Uterus (tissue), 4 donors: Measurements from ENCODE around the gene SASH1. TPM values are rescaled to one million over a fixed set of nuclear protein-coding genes. Genes with fewer than 3 reads are reported as not detected.

ENCODE experiments used
- DNase-seq, 2 donors: peaks; one replicate each; pipeline ENCODE4 v3.0.0-alpha.2; 2019 to 2020
- H3K27ac ChIP-seq, 2 donors: fragments of 200-600 bp; sonication (generic); 1 replicate in 1 of 2; 2 replicates in 1 of 2; pipeline ENCODE4 v1.5.1; 2016 to 2018
- H3K27me3 ChIP-seq, 2 donors: fragments of 200-600 bp; sonication (generic); one replicate each; pipeline ENCODE4 v1.5.1; 2018 to 2019; ENCODE audit warnings: control low read depth in 1 of 2
- H3K36me3 ChIP-seq, 2 donors: fragments of 200-600 bp; sonication (generic); one replicate each; pipeline ENCODE4 v1.5.1; 2019; ENCODE audit warnings: control low read depth in 1 of 2
- H3K4me1 ChIP-seq, 2 donors: fragments of 200-600 bp; sonication (generic); one replicate each; pipeline ENCODE4 v1.5.1; 2018 to 2019; ENCODE audit warnings: control low read depth in 1 of 2
- H3K4me3 ChIP-seq, 2 donors: fragments of 200-600 bp; sonication (generic); 1 replicate in 1 of 2; 2 replicates in 1 of 2; pipeline ENCODE4 v1.5.1; 2018 to 2019; ENCODE audit warnings: mild to moderate bottlenecking in 1 of 2
- H3K9me3 ChIP-seq, 2 donors: fragments of 200-600 bp; sonication (generic); one replicate each; pipeline ENCODE4 v1.5.1; 2019; ENCODE audit warnings: control low read depth in 1 of 2
- POLR2A ChIP-seq, 2 donors: fragments of 450-650 bp; IDR thresholded peaks; one replicate each; pipeline ENCODE4 v1.6.1; 2016; ENCODE audit warnings: antibody characterized with exemption in 2 of 2, mild to moderate bottlenecking in 1 of 2, moderate library complexity in 1 of 2
- intact Hi-C: fragments of 100-400 bp; cut with DNase I; formaldehyde crosslinking; loops from one replicate; pipeline ENCODE4 v1.15.1; 2023; ENCODE audit warnings: low total_unique reads
- total RNA-seq, 4 donors: library from RNA; depleted of rRNA in 3 of 4; stranded (reverse); fragments of >200 nt in 3 of 4; gene quantifications; one replicate each; pipeline versions ENCODE4 v1.1.0 to v1.2.4, GENCODE V29; 2014 to 2023
- TF ChIP-seq, protein P1 (sequence below), 4 experiments: fragments of 200-600 bp in 2 of 4; fragments of 450-650 bp in 2 of 4; sonication (generic) in 2 of 4; IDR thresholded peaks; one replicate each; pipeline ENCODE4 v1.5.1; 2016 to 2019; ENCODE audit warnings: antibody characterized with exemption in 4 of 4, mild to moderate bottlenecking in 2 of 4, moderate library complexity in 1 of 4
- donor health status: DM: yes; HTN: yes; CAD: no.

The SASH1 gene
- total RNA-seq, 4 donors from 2014 or later: 31.2 to 79.9 (median 54.3) TPM

DNA sequence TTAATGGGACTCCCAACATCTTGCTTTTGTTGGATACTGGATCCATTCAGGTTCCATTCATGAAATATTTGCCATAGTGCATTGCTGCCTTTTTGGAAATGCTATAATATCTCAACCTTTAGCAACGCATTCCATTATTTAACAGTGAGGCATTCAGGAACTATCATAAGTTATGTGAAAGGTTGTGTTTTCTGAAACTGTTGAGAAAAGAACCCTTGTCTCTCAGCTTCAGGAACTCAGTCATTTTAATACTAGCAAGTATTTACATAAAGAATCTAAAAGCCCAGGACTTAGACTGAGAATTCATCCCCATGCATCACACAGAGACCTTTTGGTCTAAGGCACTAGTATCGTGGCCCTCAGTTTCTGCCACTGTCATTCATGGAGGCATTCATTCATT is 24.9 kb upstream of the SASH1 start:
- Histone ChIP-seq H3K27me3 (no peaks in the 10 kb centered on the region), H3K4me3 (no peak overlapping the region), H3K36me3 (no peaks in the 10 kb centered on the region), H3K9me3 (no peaks in the 10 kb centered on the region), H3K27ac (no peak overlapping the region), H3K4me1 (no peaks in the 10 kb centered on the region)
- no peak for DNase-seq
- intact Hi-C loops: no loop called here
- TF ChIP-seq, protein P1, sequence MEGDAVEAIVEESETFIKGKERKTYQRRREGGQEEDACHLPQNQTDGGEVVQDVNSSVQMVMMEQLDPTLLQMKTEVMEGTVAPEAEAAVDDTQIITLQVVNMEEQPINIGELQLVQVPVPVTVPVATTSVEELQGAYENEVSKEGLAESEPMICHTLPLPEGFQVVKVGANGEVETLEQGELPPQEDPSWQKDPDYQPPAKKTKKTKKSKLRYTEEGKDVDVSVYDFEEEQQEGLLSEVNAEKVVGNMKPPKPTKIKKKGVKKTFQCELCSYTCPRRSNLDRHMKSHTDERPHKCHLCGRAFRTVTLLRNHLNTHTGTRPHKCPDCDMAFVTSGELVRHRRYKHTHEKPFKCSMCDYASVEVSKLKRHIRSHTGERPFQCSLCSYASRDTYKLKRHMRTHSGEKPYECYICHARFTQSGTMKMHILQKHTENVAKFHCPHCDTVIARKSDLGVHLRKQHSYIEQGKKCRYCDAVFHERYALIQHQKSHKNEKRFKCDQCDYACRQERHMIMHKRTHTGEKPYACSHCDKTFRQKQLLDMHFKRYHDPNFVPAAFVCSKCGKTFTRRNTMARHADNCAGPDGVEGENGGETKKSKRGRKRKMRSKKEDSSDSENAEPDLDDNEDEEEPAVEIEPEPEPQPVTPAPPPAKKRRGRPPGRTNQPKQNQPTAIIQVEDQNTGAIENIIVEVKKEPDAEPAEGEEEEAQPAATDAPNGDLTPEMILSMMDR (IDR thresholded peaks at IDR 0.05): no peak
- TF ChIP-seq POLR2A (IDR thresholded peaks at IDR 0.05): no peak

DNA sequence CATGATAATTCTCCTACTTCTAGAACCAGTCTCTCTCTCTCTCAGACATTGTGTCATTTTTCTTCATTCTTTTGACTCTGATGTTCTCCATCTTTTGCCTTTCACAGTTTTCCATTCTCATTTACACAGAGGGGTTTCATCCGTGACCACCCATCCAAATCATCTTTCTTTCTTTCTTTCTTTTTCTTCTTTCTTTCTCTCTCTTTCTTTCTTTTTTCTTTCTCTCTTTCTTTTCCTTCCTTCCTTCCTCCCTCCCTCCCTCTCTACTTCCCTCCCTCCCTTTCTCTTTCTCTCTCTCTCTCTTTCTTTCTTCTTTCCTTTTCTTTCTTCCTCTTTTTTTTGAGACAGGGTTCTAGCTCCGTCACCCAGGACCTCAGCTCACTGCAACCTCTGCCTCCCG is 19.9 kb upstream of the SASH1 start:
- Histone ChIP-seq H3K4me1 (no peaks in the 10 kb centered on the region), H3K27ac (no peak overlapping the region), H3K27me3 (no peaks in the 10 kb centered on the region), H3K36me3 (no peaks in the 10 kb centered on the region), H3K9me3 (no peaks in the 10 kb centered on the region), H3K4me3 (no peak overlapping the region)
- TF ChIP-seq POLR2A (IDR thresholded peaks at IDR 0.05): no peak
- TF ChIP-seq, protein P1 (IDR thresholded peaks at IDR 0.05): no peak
- intact Hi-C loops: no loop called here
- DNase-seq: no peak

DNA sequence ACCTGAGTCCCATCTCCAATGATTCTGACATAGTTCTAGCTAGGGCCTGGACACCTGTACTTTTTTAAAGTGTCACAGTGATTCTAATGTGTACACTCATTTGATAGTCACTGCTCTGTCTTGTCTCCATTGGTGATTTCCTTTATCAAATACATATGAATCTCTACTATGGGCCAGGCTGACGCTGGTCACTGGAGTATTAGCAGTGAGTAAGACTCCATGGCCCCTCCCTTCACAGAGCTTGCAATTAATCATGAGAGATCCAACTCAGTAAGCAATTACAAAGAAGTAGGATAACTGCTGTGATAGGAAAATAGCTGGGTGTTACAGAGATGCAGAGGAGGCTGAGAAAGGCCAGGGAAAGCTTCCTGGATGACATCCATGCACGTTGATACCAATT is 19.3 kb upstream of the SASH1 start:
- no peaks in the 10 kb centered on the region for H3K36me3 ChIP-seq
- no peak overlapping the region for H3K27ac ChIP-seq
- no peaks in the 10 kb centered on the region for H3K27me3 ChIP-seq
- intact Hi-C loops: no loop called here
- H3K9me3 ChIP-seq: no peaks in the 10 kb centered on the region
- DNase-seq: no peak
- TF ChIP-seq POLR2A (IDR thresholded peaks at IDR 0.05): no peak
- TF ChIP-seq, protein P1 (IDR thresholded peaks at IDR 0.05): no peak
- no peak overlapping the region for H3K4me3 ChIP-seq
- H3K4me1 ChIP-seq: no peaks in the 10 kb centered on the region

DNA sequence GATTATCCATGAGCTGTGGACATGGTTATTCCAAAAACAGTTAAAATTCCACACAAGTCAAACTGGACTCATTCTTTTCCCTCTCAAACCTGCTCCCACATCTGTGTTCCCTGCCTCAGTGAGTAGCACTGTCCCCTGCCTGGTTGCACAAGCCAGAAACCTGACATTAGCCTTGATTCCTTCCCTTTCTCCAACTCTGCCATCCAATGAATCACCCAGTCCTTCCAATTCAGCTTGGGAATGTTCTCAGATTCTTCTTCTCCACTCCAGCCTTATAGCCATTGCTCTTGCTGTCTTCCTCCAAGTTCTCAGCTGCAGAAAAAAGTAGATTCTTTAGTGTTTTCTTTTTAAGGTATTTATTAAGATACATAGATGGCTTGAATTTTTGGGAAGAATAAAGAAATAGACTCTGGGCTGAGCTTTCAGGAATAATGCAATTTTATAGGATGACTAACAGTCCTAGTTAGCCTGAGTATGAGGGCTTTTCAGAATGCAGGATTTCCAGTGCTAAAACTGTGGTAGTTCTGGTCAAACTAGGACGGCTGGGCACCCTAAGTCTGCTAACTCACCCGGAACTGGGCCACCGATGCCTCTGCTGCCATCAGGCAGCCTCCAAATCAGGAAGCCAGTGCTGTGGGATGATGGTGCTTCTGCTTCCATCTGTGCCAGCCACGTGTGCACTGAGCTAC is 18.2 kb upstream of the SASH1 start:
- H3K4me3 ChIP-seq: no peak overlapping the region
- H3K4me1 ChIP-seq: no peaks in the 10 kb centered on the region
- H3K27ac ChIP-seq: no peak overlapping the region
- H3K9me3 ChIP-seq: no peaks in the 10 kb centered on the region
- no peaks in the 10 kb centered on the region for H3K36me3 ChIP-seq
- no peak for DNase-seq
- intact Hi-C loops: no loop called here
- no peaks in the 10 kb centered on the region for H3K27me3 ChIP-seq
- TF ChIP-seq, protein P1 (IDR thresholded peaks at IDR 0.05): no peak
- TF ChIP-seq POLR2A (IDR thresholded peaks at IDR 0.05): no peak

DNA sequence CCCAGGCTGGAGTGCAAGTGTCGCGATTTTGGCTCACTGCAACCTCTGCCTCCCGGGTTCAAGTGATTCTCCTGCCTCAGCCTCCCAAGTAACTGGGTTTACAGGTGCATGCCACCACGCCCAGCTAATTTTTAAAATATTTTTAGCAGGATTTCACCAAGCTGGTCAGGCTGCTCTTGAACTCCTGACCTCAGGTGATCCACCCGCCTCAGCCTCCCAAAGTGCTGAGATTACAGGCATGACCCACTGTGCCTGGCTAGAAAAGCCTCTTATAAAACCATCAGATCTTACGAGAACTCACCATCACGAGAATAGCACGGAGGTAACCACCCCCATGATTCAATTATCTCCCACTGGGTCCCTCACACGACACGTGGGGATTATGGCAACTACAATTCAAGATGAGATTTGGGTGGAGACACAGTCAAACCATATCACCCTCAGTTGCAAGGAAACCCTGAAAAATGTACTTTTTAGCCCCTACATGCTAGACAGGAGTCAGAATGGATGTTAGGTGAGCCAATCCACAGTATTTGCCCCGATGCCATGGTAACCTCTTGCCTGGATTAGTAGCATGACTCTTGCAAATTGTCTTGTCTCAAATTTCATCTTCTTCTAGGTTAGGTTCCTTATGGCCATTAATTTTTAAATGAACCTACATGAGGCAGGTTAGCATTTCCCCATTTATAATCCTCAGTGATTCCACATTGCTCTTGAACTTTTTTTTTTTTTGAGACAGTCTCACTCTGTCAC is 17.1 kb upstream of the SASH1 start:
- DNase-seq: no peak
- no peaks in the 10 kb centered on the region for H3K36me3 ChIP-seq
- intact Hi-C loops: no loop called here
- no peak overlapping the region for H3K27ac ChIP-seq
- no peaks in the 10 kb centered on the region for H3K4me1 ChIP-seq
- no peak overlapping the region for H3K4me3 ChIP-seq
- no peaks in the 10 kb centered on the region for H3K9me3 ChIP-seq
- TF ChIP-seq, protein P1 (IDR thresholded peaks at IDR 0.05): no peak
- no peak for TF ChIP-seq POLR2A (IDR thresholded peaks at IDR 0.05)
- no peaks in the 10 kb centered on the region for H3K27me3 ChIP-seq
